ENCODE results near the gene NELFB. TPM values are rescaled to one million over a fixed set of nuclear protein-coding genes. Genes with fewer than 3 reads are reported as not detected.

Gene NELFB
- total RNA-seq, 4 donors from 2014 or later: 26.1 to 41.4 (median 35.2) TPM

GRCh38 chr9:137311171-137311985 is 56.3 kb downstream of the NELFB start:
- H3K27me3 ChIP-seq: peaks cover 0 to 35% (median 0%) of the 10 kb centered on the region in 4 donors
- peak overlapping the region in 2 of 4 donors; percentile 16 to 24 for H3K4me3 ChIP-seq
- 66 to 83% methylated on average over 1 to 5 of the region's 27 CpGs for WGBS, 2 donors
- no peaks in the 10 kb centered on the region for H3K36me3 ChIP-seq
- peaks cover 61 to 90% (median 63%) of the 10 kb centered on the region in 3 donors for H3K4me1 ChIP-seq
- H3K27ac ChIP-seq: peak overlapping the region; percentile 90 to 95 (median 92)
- TF ChIP-seq POLR2A (IDR thresholded peaks at IDR 0.05): peak in 1 of 4 donors; percentile 57
- no peak for TF ChIP-seq CTCF (IDR thresholded peaks at IDR 0.05)
- intact Hi-C loops (cut with DNase I): no loop called here
- no peaks in the 10 kb centered on the region for H3K9me3 ChIP-seq
- DNase-seq: no peak

GRCh38 chr9:137311986-137312851 is 57.1 kb downstream of the NELFB start:
- Histone ChIP-seq H3K36me3 (no peaks in the 10 kb centered on the region), H3K27ac (peak overlapping the region; percentile 90 to 95 (median 92)), H3K4me1 (peaks cover 55 to 90% (median 61%) of the 10 kb centered on the region in 3 donors), H3K9me3 (no peaks in the 10 kb centered on the region), H3K27me3 (peaks cover 0 to 35% (median 0%) of the 10 kb centered on the region in 4 donors), H3K4me3 (peak overlapping the region in 2 of 4 donors; percentile 16 to 24)
- intact Hi-C loops (cut with DNase I): no loop called here
- WGBS, 2 donors: 45% methylated on average over 9 of the region's 28 CpGs; no CpG with 5 or more reads in 1 of the 2 donors
- DNase-seq: no peak
- no peak for TF ChIP-seq CTCF (IDR thresholded peaks at IDR 0.05)
- peak in 1 of 4 donors; percentile 38 for TF ChIP-seq POLR2A (IDR thresholded peaks at IDR 0.05)

- DNase-seq: no peak
- intact Hi-C loops (cut with DNase I): no loop called here
- Histone ChIP-seq H3K36me3 (no peaks in the 10 kb centered on the region), H3K4me3 (no peak overlapping the region), H3K4me1 (peaks cover 48 to 90% (median 57%) of the 10 kb centered on the region in 3 donors), H3K27me3 (peaks cover 0 to 34% (median 0%) of the 10 kb centered on the region in 4 donors), H3K27ac (peak overlapping the region; percentile 90 to 95 (median 92)), H3K9me3 (no peaks in the 10 kb centered on the region)
- WGBS, 2 donors: no CpG with 5 or more reads among the region's 6 CpGs
- TF ChIP-seq CTCF (IDR thresholded peaks at IDR 0.05) (no peak), POLR2A (IDR thresholded peaks at IDR 0.05) (no peak)
These were observed 57.8 kb downstream of the NELFB start for GRCh38 chr9:137312852-137313325.

- Histone ChIP-seq H3K27me3 (peaks cover 0 to 29% (median 0%) of the 10 kb centered on the region in 4 donors), H3K36me3 (no peaks in the 10 kb centered on the region), H3K4me1 (peaks cover 44 to 88% (median 57%) of the 10 kb centered on the region in 3 donors), H3K27ac (peak overlapping the region; percentile 90 to 95 (median 92)), H3K9me3 (no peaks in the 10 kb centered on the region), H3K4me3 (no peak overlapping the region)
- 40 to 79% methylated on average over 1 to 3 of the region's 9 CpGs for whole genome bisulfite sequencing, 2 donors
- no peak for DNase-seq
- intact Hi-C loops (cut with DNase I): no loop called here
- no peak for TF ChIP-seq POLR2A (IDR thresholded peaks at IDR 0.05)
- no peak for TF ChIP-seq CTCF (IDR thresholded peaks at IDR 0.05)
These were observed 58.3 kb downstream of the NELFB start for GRCh38 chr9:137313326-137313936.
